Esophagus squamous epithelium (tissue), 5 donors: ENCODE data around the gene ZFHX3. TPM values are rescaled to one million over a fixed set of nuclear protein-coding genes. Genes with fewer than 3 reads are reported as not detected.
A peak's percentile ranks its signal among the peaks of the same experiment; 100 is the strongest.

Experiments used
- DNase-seq: peaks from one replicate; lab custom pipeline; 2025; lab: John Stamatoyannopoulos, UW
- H3K27ac ChIP-seq, 4 donors: fragments of 200-600 bp; sonication (generic); one replicate each; pipeline ENCODE4 v1.5.1; 2016 to 2019; ENCODE audit warnings: mild to moderate bottlenecking in 1 of 4
- H3K27me3 ChIP-seq, 4 donors: fragments of 200-600 bp; sonication (generic); 1 replicate in 3 of 4; 2 replicates in 1 of 4; pipeline versions ENCODE4 v1.5.1 to v1.6.0; 2017 to 2021; ENCODE audit warnings: antibody characterized with exemption in 1 of 4
- H3K36me3 ChIP-seq, 3 donors: fragments of 200-600 bp; sonication (generic); one replicate each; pipeline ENCODE4 v1.5.1; 2016 to 2019
- H3K4me1 ChIP-seq, 3 donors: fragments of 200-600 bp; sonication (generic); one replicate each; pipeline ENCODE4 v1.5.1; 2017 to 2019
- H3K4me3 ChIP-seq, 4 donors: fragments of 200-600 bp; sonication (generic); 1 replicate in 3 of 4; 2 replicates in 1 of 4; pipeline ENCODE4 v1.5.1; 2016 to 2019; ENCODE audit warnings: mild to moderate bottlenecking in 2 of 4, moderate library complexity in 1 of 4
- H3K9me3 ChIP-seq, 3 donors: fragments of 200-600 bp; sonication (generic); one replicate each; pipeline ENCODE4 v1.5.1; 2016 to 2019
- POLR2A ChIP-seq, 4 donors: fragments of 450-650 bp; IDR thresholded peaks; one replicate each; pipeline ENCODE4 v1.6.1; 2017; ENCODE audit warnings: antibody characterized with exemption in 4 of 4, mild to moderate bottlenecking in 4 of 4, moderate library complexity in 3 of 4
- WGBS, 2 donors: methylation state at CpG; one replicate each; pipeline ENCODE4 v1.1.5; 2018; 5-methylcytosine and 5-hydroxymethylcytosine counted together
- intact Hi-C: fragments of 100-400 bp; cut with DNase I; formaldehyde crosslinking; loops from one replicate; pipeline ENCODE4 v1.15.0; 2022
- total RNA-seq, 4 donors: library from RNA; depleted of rRNA; stranded (reverse); fragments of >200 nt; gene quantifications; one replicate each; pipeline ENCODE4 v1.1.0, GENCODE V29; 2016
- TF ChIP-seq, protein P1 (sequence below), 6 experiments: fragments of 450-650 bp in 4 of 6; fragments of 200-600 bp in 2 of 6; sonication (generic) in 2 of 6; IDR thresholded peaks; one replicate each; pipeline ENCODE4 v1.5.1; 2016 to 2019; ENCODE audit warnings: antibody characterized with exemption in 6 of 6, mild to moderate bottlenecking in 4 of 6, moderate library complexity in 4 of 6
- donor health status: DM: yes; HTN: yes; CAD: no.

Gene ZFHX3
- total RNA-seq, 4 donors from 2014 or later, result 3.5 to 12.8 (median 4.5) TPM

DNA sequence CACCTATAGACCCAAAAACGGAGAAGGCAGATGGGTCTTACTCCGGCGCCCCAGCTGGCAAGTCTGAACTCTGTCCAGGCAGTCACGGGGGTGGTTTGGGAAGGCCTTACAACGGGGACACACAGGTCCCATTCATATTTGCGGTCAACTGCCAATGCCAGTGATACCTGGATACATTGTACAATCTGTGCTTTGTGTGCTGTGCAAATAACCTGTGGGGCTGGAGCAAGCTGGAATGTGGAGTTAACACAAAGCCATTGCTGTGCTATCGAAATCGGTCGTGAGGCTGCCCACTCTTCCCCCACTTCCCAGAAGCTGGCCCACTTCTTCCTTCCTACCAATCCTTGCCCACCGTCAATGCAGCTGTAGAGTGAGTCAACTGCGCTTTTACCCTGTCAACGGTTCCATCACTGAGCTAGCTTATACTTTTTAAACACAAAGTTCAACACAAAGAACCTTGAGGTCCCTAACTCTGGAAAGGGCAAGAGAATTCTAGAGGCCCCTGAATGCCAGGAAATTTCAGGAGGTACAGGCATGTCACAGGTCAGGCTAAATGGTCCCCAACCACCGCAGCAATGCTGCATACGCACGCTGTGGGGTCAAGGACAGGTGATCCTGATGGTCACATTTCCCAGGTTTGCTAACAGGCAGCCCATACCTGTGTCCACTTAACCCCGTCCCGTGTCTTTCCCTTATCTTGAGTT is 122.8 kb downstream of the ZFHX3 start:
- intact Hi-C loops, result no loop called here
- no peaks in the 10 kb centered on the region for H3K36me3 ChIP-seq
- peaks cover 0 to 47% (median 13%) of the 10 kb centered on the region in 3 donors for H3K4me1 ChIP-seq
- 85 to 89% methylated on average over 14 to 15 of the region's 17 CpGs for WGBS, 2 donors
- H3K4me3 ChIP-seq, result no peak overlapping the region
- H3K27ac ChIP-seq, result no peak overlapping the region
- no peak for DNase-seq
- no peak for TF ChIP-seq POLR2A (IDR thresholded peaks at IDR 0.05)
- TF ChIP-seq, protein P1, sequence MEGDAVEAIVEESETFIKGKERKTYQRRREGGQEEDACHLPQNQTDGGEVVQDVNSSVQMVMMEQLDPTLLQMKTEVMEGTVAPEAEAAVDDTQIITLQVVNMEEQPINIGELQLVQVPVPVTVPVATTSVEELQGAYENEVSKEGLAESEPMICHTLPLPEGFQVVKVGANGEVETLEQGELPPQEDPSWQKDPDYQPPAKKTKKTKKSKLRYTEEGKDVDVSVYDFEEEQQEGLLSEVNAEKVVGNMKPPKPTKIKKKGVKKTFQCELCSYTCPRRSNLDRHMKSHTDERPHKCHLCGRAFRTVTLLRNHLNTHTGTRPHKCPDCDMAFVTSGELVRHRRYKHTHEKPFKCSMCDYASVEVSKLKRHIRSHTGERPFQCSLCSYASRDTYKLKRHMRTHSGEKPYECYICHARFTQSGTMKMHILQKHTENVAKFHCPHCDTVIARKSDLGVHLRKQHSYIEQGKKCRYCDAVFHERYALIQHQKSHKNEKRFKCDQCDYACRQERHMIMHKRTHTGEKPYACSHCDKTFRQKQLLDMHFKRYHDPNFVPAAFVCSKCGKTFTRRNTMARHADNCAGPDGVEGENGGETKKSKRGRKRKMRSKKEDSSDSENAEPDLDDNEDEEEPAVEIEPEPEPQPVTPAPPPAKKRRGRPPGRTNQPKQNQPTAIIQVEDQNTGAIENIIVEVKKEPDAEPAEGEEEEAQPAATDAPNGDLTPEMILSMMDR (IDR thresholded peaks at IDR 0.05), result no peak
- no peaks in the 10 kb centered on the region for H3K9me3 ChIP-seq
- no peaks in the 10 kb centered on the region for H3K27me3 ChIP-seq

DNA sequence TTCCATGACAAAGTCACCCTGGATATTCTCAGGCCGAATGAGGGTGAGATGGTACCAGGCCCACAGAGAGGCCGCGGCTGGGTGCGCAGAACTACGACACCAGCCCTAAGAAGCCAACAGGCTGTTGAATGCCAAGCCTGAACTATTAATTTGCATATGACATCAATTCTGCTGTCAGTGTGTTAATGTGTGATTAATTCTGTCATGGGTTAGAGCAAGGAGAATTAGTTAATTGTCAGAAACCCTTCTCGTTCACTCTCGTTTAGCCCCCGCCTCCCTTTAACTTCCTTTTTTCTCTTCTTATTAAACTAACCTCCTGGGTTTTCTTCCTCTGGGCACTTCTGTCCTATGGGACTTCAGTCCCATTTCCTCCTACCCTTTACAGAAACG is 123.4 kb downstream of the ZFHX3 start:
- intact Hi-C loops, result no loop called here
- no peak overlapping the region for H3K27ac ChIP-seq
- WGBS, 2 donors, result 78 to 88% methylated on average over 8 to 9 of the region's 9 CpGs
- no peaks in the 10 kb centered on the region for H3K27me3 ChIP-seq
- H3K4me3 ChIP-seq, result no peak overlapping the region
- H3K36me3 ChIP-seq, result no peaks in the 10 kb centered on the region
- TF ChIP-seq, protein P1 (IDR thresholded peaks at IDR 0.05), result no peak
- no peak for TF ChIP-seq POLR2A (IDR thresholded peaks at IDR 0.05)
- no peaks in the 10 kb centered on the region for H3K9me3 ChIP-seq
- H3K4me1 ChIP-seq, result peaks cover 0 to 43% (median 13%) of the 10 kb centered on the region in 3 donors
- DNase-seq, result no peak

DNA sequence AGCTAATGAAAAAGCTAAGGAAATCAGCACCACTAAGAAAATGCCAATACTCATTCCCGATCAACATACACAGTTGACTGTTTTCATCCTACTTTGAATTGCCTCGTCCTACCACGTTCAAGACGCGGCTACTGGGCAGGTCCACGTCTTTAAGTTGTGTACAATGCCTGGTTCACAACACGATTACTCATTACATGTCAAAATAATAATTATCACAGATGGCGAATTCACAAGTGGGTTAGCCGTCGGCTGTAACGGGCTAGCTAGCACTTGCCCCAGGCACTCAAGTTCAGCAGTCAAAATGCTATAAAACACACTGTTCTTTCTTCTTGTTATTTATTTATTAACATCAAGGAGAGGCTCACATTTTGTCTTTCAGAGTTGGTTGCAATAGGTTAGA is 124.2 kb downstream of the ZFHX3 start:
- H3K36me3 ChIP-seq, result no peaks in the 10 kb centered on the region
- no peaks in the 10 kb centered on the region for H3K27me3 ChIP-seq
- H3K9me3 ChIP-seq, result no peaks in the 10 kb centered on the region
- no peak for DNase-seq
- H3K4me1 ChIP-seq, result peaks cover 0 to 36% (median 13%) of the 10 kb centered on the region in 3 donors
- no peak for TF ChIP-seq POLR2A (IDR thresholded peaks at IDR 0.05)
- TF ChIP-seq, protein P1 (IDR thresholded peaks at IDR 0.05), result no peak
- WGBS, 2 donors, result 48 to 54% methylated on average over 11 of the region's 11 CpGs
- no peak overlapping the region for H3K4me3 ChIP-seq
- no peak overlapping the region for H3K27ac ChIP-seq
- intact Hi-C loops, result no loop called here

DNA sequence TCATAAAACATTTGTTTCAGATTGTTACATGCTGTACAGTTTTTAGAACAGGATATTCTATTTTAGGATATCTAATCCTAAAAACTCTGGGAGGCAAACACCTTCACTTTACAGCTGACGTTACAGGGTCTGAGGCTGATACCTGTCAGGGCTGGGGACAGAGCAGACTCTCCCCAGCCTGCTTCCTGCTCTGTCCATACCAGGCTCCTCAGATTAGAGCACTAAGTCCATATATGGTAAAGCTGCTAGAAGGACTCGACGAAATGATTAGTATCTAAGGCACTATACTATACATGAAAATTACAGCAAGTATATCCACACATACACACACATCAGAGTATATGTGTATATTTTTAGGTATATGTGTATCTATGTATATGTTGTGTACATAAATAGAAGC is 125.2 kb downstream of the ZFHX3 start:
- Histone ChIP-seq H3K4me3 (no peak overlapping the region), H3K27ac (no peak overlapping the region), H3K27me3 (no peaks in the 10 kb centered on the region), H3K36me3 (no peaks in the 10 kb centered on the region), H3K4me1 (peaks cover 0 to 28% (median 12%) of the 10 kb centered on the region in 3 donors), H3K9me3 (no peaks in the 10 kb centered on the region)
- no peak for DNase-seq
- intact Hi-C loops, result no loop called here
- WGBS, 2 donors, result 65 to 82% methylated on average over 3 of the region's 3 CpGs
- no peak for TF ChIP-seq POLR2A (IDR thresholded peaks at IDR 0.05)
- TF ChIP-seq, protein P1 (IDR thresholded peaks at IDR 0.05), result no peak

DNA sequence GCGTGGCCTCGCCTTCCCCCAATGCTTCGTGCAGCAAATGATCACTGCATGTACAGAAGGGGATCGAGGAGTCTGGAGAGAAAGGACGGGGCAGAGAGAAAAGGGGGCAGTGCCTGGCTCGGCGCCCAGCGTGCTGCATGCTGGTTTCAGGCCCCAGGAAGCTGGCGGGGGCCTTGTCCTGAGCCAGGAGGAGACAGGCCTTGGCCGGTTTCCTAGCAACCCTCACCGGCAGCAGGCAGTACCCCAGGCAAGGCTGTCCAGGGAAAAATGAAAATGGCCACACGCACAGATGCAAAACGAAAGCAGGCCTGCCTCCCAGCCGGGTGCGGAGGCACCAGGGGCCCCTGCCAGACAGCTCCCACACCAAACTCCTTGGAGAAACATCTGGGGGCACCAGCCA is 126.3 kb downstream of the ZFHX3 start:
- Histone ChIP-seq H3K4me1 (peaks cover 0 to 21% (median 5%) of the 10 kb centered on the region in 3 donors), H3K27ac (no peak overlapping the region), H3K36me3 (no peaks in the 10 kb centered on the region), H3K27me3 (no peaks in the 10 kb centered on the region), H3K9me3 (no peaks in the 10 kb centered on the region), H3K4me3 (peak overlapping the region in 1 of 4 donors; percentile 21)
- no peak for TF ChIP-seq POLR2A (IDR thresholded peaks at IDR 0.05)
- TF ChIP-seq, protein P1 (IDR thresholded peaks at IDR 0.05), result no peak
- intact Hi-C loops, result no loop called here
- 62 to 71% methylated on average over 11 of the region's 15 CpGs for WGBS, 2 donors
- DNase-seq, result no peak
